Measurements from ENCODE around the gene NCS1. TPM values are rescaled to one million over a fixed set of nuclear protein-coding genes. Genes with fewer than 3 reads are reported as not detected.

Gene NCS1
- total and polyA plus RNA-seq, 9 of the 15 experiments (the other 6 are each of a cell fraction or from before 2014, with no cell fraction given) = 0.28 to 27.0 (median 9.6) TPM

DNA sequence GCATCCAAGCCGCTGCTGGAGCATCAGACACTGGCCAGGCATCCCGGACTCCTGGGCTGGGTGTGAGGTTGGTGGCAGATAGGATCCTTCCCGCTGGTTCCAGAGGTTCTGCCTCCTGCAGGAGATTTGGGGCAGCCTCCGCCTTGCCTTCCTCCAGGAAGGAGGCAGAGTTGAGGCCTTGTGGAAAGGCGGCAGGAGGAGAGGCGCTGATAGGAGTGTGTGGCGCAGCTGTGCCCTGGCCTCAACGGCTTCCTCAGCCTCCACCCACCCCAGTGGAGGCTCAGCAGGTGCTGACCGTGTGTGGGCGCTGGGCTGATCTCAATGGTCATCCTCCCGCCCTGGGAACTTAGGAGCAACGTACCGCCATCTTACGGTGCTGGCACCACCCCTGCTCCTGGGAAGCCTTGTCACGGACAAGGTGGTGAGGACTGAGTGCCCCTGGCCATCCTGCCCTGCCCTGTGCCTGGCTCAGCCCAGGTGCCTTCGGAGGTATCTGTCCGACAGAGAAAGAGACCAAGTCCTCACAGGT, 10.2 kb downstream of the NCS1 start:
- H3K27me3 ChIP-seq (ENCODE audit: control insufficient read depth in 2 of 2, insufficient read depth in 2 of 2, low read length in 2 of 2) = no peaks in the 10 kb centered on the region
- no peaks in the 10 kb centered on the region for H3K9me3 ChIP-seq (replicated peaks; ENCODE audit: control insufficient read depth, insufficient read depth, low read depth, low read length)
- FAIRE-seq (no peak), DNase-seq (ENCODE audit: extremely low read depth in 1 of 4, low spot score in 3 of 4) (no peak), ATAC-seq (no peak)
- no TSS peak for BruUV-seq (replicated peaks)
- H3K9me1 ChIP-seq (ENCODE audit: control insufficient read depth, insufficient read depth, low read length) = no peaks in the 10 kb centered on the region
- in situ Hi-C loops (cut with MboI) = no loop called here
- H3K4me1 ChIP-seq (replicated peaks in 1 of 2; ENCODE audit: control insufficient read depth in 2 of 2, insufficient read depth in 2 of 2, low read length in 2 of 2) = peaks cover 11 to 51% of the 10 kb centered on the region in 2 experiments; a peak in 4 of 5 replicates
- POLR2A ChIA-PET = interaction anchor here (1.1 kb wide), 1 partner anchor 54 kb away, joined by 3 read pairs; no protein-coding TSS in a partner anchor
- intact Hi-C loops (cut with micrococcal nuclease) = no loop called here
- 83% methylated on average over 17 of the region's 17 CpGs for WGBS (ENCODE audit: insufficient coverage, low coverage, missing lambda C conversion rate)
- peaks cover 19% of the 10 kb centered on the region for H4K20me1 ChIP-seq (replicated peaks; ENCODE audit: control insufficient read depth, insufficient read depth, low read length)
- peaks cover 30% of the 10 kb centered on the region for H3K79me2 ChIP-seq (ENCODE audit: control insufficient read depth, insufficient read depth, low read length)
- H3K4me3 ChIP-seq = no peak overlapping the region
- CTCF ChIA-PET (ENCODE audit: low intra/inter-chr PET ratio) = no interaction called here
- H3K27ac ChIP-seq (ENCODE audit: extremely low read depth, low read depth, low read length) = no peak overlapping the region
- H3K4me2 ChIP-seq (ENCODE audit: insufficient read depth, low read length) = no peak overlapping the region
- peak overlapping the region in 1 of 2 experiments; percentile 66; a peak in 2 of 4 replicates for H3K9ac ChIP-seq (ENCODE audit: insufficient read depth in 1 of 2, low read depth in 2 of 2, low read length in 2 of 2)
- TF ChIP-seq, protein P1, sequence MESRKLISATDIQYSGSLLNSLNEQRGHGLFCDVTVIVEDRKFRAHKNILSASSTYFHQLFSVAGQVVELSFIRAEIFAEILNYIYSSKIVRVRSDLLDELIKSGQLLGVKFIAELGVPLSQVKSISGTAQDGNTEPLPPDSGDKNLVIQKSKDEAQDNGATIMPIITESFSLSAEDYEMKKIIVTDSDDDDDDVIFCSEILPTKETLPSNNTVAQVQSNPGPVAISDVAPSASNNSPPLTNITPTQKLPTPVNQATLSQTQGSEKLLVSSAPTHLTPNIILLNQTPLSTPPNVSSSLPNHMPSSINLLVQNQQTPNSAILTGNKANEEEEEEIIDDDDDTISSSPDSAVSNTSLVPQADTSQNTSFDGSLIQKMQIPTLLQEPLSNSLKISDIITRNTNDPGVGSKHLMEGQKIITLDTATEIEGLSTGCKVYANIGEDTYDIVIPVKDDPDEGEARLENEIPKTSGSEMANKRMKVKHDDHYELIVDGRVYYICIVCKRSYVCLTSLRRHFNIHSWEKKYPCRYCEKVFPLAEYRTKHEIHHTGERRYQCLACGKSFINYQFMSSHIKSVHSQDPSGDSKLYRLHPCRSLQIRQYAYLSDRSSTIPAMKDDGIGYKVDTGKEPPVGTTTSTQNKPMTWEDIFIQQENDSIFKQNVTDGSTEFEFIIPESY (CRISPR knock-in tag; IDR thresholded peaks at IDR 0.05) = peak; percentile 87
- no peak for TF ChIP-seq ZNF79 (CRISPR knock-in tag; IDR thresholded peaks at IDR 0.05; ENCODE audit: low read depth)
- H3K36me3 ChIP-seq (ENCODE audit: control insufficient read depth, insufficient read depth, low read length) = no peaks in the 10 kb centered on the region
- H2AFZ ChIP-seq (ENCODE audit: low read depth, low read length) = no peak overlapping the region

All from K562 (cell line).